HUES48 (cell line): Measurements from ENCODE around the gene WASHC1.
A peak's percentile ranks its signal among the peaks of the same experiment; 100 is the strongest.
"Not testable (repeated sequence)": the region's sequence is repeated elsewhere in the genome, so short reads cannot be mapped to it uniquely, and the experiment has no call there.

Experiments used
- H3K27ac ChIP-seq: one replicate; pipeline ENCODE4 v1.7.0; 2013; ENCODE audit warnings: low read depth, low read length, inconsistent platforms
- H3K27me3 ChIP-seq: 2 replicates; pipeline ENCODE4 v1.6.1; 2013; ENCODE audit warnings: mild to moderate bottlenecking, low read length; ENCODE audit not compliant: control insufficient read depth, insufficient read depth
- H3K36me3 ChIP-seq: 2 replicates; pipeline ENCODE4 v1.6.1; 2013; ENCODE audit warnings: low read length; ENCODE audit not compliant: control insufficient read depth, insufficient read depth
- H3K4me1 ChIP-seq: 2 replicates; pipeline ENCODE4 v1.6.1; 2013; ENCODE audit warnings: mild to moderate bottlenecking, low read length; ENCODE audit not compliant: control insufficient read depth, insufficient read depth
- H3K4me3 ChIP-seq: 2 replicates; pipeline ENCODE4 v1.5.1; 2013; ENCODE audit warnings: mild to moderate bottlenecking, low read depth, low read length
- H3K9ac ChIP-seq: 2 replicates; pipeline ENCODE4 v1.6.1; 2013; ENCODE audit warnings: mild to moderate bottlenecking, low read depth, low read length, moderate library complexity
- H3K9me3 ChIP-seq: 2 replicates; pipeline ENCODE4 v1.6.1; 2013; ENCODE audit warnings: low read length; ENCODE audit not compliant: control insufficient read depth, insufficient read depth

Gene WASHC1, protein sequence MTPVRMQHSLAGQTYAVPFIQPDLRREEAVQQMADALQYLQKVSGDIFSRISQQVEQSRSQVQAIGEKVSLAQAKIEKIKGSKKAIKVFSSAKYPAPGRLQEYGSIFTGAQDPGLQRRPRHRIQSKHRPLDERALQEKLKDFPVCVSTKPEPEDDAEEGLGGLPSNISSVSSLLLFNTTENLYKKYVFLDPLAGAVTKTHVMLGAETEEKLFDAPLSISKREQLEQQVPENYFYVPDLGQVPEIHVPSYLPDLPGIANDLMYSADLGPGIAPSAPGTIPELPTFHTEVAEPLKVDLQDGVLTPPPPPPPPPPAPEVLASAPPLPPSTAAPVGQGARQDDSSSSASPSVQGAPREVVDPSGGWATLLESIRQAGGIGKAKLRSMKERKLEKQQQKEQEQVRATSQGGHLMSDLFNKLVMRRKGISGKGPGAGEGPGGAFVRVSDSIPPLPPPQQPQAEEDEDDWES

DNA sequence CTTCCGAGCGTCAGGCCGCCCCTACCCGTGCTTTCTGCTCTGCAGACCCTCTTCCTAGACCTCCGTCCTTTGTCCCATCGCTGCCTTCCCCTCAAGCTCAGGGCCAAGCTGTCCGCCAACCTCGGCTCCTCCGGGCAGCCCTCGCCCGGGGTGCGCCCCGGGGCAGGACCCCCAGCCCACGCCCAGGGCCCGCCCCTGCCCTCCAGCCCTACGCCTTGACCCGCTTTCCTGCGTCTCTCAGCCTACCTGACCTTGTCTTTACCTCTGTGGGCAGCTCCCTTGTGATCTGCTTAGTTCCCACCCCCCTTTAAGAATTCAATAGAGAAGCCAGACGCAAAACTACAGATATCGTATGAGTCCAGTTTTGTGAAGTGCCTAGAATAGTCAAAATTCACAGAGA, at the start of gene WASHC1:
TSS of gene WASHC1 (minus strand) at position 101 of the 400 bp plus-strand sequence. CDS start 4,457 bp downstream, outside the sequence.
- not testable (repeated sequence) for H3K27ac ChIP-seq, H3K9ac ChIP-seq, H3K36me3 ChIP-seq, H3K9me3 ChIP-seq, H3K27me3 ChIP-seq, H3K4me1 ChIP-seq
- peak within 1 kb of the TSS; percentile 37; the same call in 1 of the 2 replicates for H3K4me3 ChIP-seq

DNA sequence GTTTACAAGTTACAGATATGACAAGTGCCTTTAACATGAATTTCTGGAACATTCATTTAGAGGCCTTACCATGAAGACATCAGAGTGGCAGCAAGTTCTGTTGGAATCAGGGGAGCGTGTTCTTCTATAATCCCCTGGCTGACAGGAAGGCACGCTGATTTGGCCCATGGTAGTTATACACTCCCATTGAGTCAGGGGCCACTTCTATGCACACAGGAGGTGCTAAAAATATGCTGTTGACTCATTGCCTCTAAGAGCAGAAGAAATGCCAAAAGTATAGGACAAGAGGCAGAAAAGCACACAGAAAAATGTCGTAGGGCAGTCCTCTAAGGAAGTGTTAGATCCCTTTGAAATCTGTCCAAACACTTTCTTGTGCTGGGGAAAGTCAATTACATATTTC, 49.1 kb upstream of the WASHC1 start:
- not testable (repeated sequence) for H3K36me3 ChIP-seq, H3K27ac ChIP-seq, H3K9ac ChIP-seq, H3K9me3 ChIP-seq, H3K4me1 ChIP-seq, H3K4me3 ChIP-seq
- H3K27me3 ChIP-seq = peaks cover 18% of the 10 kb centered on the region

DNA sequence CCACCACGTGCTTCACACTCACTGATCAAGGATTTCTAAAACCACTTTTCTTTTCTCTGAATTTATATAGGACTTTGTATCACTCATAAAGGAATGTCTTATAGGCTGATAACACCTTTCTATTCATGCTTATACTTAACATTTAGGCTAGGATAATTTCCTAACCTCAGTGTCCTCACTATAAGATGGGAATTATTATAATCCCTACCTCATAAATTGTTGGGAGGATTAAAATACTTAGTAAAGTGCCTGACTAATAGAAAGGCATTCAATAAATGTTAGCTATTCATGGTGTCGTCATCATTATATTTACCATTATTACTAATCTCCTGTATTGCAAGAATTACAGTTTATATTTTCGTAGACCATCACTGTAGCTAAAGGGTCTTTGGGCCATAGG, 47.1 kb upstream of the WASHC1 start:
- not testable (repeated sequence) for H3K4me1 ChIP-seq, H3K9me3 ChIP-seq, H3K27ac ChIP-seq

DNA sequence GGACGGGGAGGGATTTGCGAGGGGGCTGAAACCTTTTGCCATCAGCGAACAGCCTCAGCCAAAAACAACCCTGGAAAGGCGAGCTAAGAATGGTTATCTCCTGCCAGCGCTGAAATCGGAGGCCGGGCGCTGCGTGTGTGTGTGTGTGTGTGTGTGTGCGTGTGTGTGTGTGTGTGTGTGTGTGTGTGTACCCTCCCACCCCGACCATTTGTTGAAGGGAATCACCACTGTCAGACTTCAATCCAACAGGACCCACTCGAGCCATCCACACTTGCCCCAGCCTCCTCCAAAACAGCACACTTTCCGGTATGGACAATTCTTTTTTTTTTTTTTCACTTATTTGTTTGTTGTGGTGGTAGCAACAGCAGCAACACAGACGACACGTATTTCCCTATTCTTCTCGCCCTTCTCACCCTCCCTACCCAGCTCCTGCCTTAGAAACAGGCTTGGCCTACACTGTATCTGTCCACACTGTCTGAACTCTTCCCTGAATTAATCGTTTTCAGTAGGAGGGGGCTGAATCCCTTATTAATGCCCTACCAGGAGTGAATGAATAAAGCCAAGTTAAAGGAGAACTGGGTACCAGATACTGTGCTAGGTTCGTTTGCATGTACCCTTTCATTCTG, 44.8 kb upstream of the WASHC1 start:
- H3K9ac ChIP-seq, H3K4me1 ChIP-seq, H3K27ac ChIP-seq, H3K36me3 ChIP-seq, H3K9me3 ChIP-seq: not testable (repeated sequence)
- Histone ChIP-seq H3K27me3 (peaks cover 32% of the 10 kb centered on the region), H3K4me3 (peak overlapping the region; percentile 47; the same call in 1 of the 2 replicates)

More for the DNA sequence above, 47.1 kb upstream of the WASHC1 start:
- not testable (repeated sequence) for H3K9ac ChIP-seq, H3K4me3 ChIP-seq, H3K36me3 ChIP-seq
- H3K27me3 ChIP-seq = peaks cover 32% of the 10 kb centered on the region

DNA sequence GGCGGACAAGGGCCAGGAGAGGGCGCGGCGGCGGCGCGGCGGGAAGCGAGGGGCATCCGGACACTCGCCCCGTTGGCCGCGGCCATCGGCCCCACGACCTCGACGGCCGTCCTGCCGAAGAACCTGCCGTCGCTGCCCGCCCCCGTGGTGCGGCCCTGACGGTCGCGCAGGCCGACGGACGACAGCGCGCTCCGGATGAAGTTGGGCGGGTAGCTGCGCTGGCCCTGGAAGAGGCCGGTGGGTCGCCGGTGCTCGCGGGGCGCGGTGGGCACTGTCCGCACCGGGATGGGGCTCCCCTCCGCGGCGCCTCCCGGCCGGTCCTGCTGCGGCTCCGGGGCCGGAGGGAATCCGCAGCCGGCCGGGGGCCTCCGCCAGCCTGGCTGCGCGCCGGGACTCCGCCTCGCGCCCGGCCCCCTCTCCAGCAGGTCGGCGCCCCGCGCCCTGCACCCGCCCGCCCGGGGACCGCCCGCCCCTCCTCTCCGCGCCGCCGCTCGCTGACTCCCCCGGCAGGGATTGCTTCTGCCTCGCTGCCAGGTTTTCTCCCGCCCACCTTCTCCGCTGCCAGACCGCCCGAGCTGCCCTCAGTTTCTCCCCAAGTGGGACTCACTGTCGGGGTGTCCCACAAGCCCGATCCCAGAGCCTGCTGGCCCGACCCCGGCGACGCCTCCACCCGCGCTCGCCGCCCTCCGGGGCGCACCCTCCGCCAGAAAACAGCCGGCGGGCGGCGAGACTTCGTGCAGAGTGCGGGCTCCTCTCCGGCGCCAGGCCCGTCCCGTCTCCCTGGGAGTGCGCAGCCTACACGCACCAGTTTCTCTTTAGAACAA, 44.0 kb upstream of the WASHC1 start:
- not testable (repeated sequence) for H3K9ac ChIP-seq, H3K4me1 ChIP-seq, H3K36me3 ChIP-seq, H3K27ac ChIP-seq, H3K9me3 ChIP-seq
- H3K27me3 ChIP-seq = peaks cover 32% of the 10 kb centered on the region
- peak overlapping the region; percentile 47 for H3K4me3 ChIP-seq

DNA sequence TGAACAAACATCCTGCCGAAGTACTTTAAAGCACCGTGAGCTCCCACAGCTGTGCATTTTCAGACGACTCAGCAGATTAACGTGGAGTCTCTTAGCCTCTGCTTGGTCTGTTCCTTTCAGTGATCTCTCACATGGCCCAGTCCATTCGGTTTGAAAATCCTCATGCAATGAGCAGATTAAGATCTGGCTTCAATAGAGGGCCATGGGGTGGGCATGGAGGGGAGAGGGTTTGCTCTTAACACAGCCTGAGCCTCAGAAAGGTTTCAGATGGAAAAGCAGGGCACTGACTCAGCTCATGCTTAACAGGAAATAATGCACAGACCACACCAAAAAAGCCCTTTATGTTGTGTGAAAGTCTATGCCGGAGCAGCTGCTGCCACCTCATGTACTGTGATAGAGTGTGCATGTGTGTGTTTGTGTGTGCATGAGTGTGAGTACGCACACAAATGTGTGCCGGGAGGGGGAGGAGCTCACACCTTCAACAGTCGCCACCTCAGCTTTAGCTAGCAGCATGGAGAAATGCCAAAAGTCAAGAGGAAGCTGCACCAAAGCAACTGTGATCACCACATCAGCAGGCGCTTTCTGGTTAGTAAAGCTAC, 33.9 kb upstream of the WASHC1 start:
- not testable (repeated sequence) for H3K4me3 ChIP-seq, H3K36me3 ChIP-seq, H3K27me3 ChIP-seq, H3K9ac ChIP-seq, H3K27ac ChIP-seq, H3K9me3 ChIP-seq, H3K4me1 ChIP-seq

DNA sequence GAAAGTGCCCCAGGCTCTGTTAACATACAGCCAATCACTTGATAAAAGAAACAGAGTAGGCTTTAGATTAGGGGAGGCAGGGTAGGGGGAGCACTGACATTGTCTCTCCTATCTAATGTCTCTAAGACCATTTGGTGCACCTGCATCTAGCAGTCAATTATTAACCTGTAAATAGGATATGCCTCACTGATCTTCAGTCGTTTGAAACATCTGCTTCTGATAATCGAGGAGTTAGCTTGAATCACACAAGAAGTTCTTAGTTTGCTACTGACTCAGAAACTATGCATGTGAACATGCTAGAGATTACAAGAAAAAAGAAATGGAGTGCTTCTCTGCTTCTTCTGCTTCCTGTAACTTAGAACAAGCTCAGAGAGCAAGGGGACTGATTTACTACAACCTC, 23.4 kb upstream of the WASHC1 start:
- H3K36me3 ChIP-seq, H3K4me1 ChIP-seq, H3K4me3 ChIP-seq, H3K9me3 ChIP-seq, H3K27ac ChIP-seq, H3K9ac ChIP-seq, H3K27me3 ChIP-seq: not testable (repeated sequence)

DNA sequence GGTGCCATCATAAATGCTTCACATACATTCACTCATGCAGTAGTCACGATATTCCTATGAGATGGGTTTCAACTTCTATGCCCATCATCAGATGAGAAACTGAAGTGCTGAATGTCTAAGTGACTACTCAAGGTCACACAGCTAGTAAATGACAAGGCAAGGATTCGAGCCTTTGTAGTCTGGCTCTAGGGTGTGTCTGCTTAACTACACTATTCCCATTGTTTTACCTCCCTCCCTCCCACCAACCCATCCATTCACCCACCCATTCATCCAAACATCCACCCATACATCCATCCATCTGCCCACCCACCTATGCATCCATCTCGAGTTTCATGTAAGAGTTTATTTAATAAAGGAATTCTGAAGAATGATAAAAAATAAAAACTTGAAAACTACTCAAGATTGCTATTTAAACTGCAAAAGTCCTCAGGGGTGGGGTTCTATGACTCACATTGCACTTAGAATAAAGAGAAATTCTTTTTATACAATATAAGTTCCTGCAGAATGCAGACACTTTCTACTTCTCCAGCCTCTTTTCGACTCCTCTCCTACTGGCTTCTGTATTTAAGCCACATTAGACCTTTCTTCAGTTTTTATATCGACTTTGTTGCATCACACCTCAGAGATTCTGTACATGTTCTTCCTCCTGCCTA, 19.1 kb upstream of the WASHC1 start:
- not testable (repeated sequence) for H3K27ac ChIP-seq, H3K9ac ChIP-seq, H3K27me3 ChIP-seq, H3K4me3 ChIP-seq, H3K36me3 ChIP-seq, H3K4me1 ChIP-seq, H3K9me3 ChIP-seq

DNA sequence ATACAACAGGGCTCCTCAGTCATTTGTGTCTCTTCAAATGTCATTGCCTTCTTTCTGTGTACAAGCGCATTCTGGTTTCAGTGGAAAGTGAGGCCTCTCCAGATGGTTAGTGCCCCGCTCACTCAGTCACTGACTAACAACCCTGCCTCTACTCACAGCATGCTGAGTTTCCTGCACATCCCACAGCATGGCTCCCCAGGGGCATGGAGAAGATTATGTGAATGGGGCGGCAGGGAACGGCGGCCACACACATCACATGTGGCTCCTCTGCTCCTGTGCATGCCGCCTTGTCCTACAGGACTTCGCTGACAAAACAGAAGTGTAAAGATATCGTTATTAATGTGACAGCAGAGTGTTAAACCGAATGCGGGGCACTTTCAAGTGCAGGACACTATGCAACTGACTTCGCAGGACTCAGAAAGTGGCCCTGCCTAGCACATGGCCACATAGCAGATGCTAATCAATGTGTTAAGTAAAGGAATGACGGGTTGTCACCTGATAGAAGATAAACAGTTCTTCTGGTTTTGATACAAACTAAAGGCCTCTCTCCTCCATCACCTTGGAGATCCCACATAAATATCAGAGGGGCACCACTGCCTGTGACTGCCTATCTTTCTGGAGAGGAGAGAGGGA, 17.5 kb upstream of the WASHC1 start:
- H3K4me1 ChIP-seq, H3K27ac ChIP-seq, H3K4me3 ChIP-seq, H3K9me3 ChIP-seq, H3K9ac ChIP-seq, H3K36me3 ChIP-seq, H3K27me3 ChIP-seq: not testable (repeated sequence)

DNA sequence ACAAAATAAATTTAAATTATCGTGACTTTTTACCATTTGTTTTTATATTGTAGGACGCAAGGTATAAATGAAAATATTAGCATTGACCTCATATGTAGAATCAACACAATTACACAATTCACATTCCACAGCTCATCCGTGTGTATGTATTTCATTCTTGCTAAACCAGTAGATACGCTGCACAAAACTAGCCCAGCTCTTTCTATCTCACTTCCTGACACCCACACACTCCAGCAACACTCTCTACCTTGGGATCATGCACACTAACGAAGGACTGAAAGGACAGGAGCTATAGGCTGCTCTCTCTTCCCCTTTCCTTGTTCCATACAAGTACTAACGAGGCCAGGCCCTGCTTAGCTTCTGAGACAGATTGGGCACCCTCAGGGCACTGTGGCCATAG, 16.9 kb upstream of the WASHC1 start:
- H3K9ac ChIP-seq, H3K36me3 ChIP-seq, H3K27me3 ChIP-seq, H3K27ac ChIP-seq, H3K4me3 ChIP-seq, H3K9me3 ChIP-seq, H3K4me1 ChIP-seq: not testable (repeated sequence)
